HG02610 (cell line): ENCODE results near the gene ALG2.
"Not testable (repeated sequence)": the region's sequence is repeated elsewhere in the genome, so short reads cannot be mapped to it uniquely, and the experiment has no call there.

Source experiments
- ATAC-seq: cut with Tn5 transposase; IDR thresholded peaks from one replicate; pipeline ENCODE4 v1.9.1; 2021; ENCODE audit warnings: mild to moderate bottlenecking, moderate library complexity; ENCODE audit not compliant: unreplicated experiment

Gene ALG2

GRCh38 chr9:99239341-99240060 is 17.8 kb upstream of the ALG2 start:
- ATAC-seq = no peak

GRCh38 chr9:99238331-99238730 is 16.6 kb upstream of the ALG2 start:
- ATAC-seq = no peak

GRCh38 chr9:99237849-99238248 is 16.1 kb upstream of the ALG2 start:
- not testable (repeated sequence) for ATAC-seq

- no peak for ATAC-seq
Observed at GRCh38 chr9:99237356-99237755, 15.6 kb upstream of the ALG2 start.

GRCh38 chr9:99235926-99236634 is 14.3 kb upstream of the ALG2 start:
- peak; percentile 94 for ATAC-seq

GRCh38 chr9:99235069-99235468 is 13.3 kb upstream of the ALG2 start:
- ATAC-seq = no peak

- no peak for ATAC-seq
Observed at GRCh38 chr9:99234618-99235017, 12.9 kb upstream of the ALG2 start.

- ATAC-seq = no peak
Observed at GRCh38 chr9:99231711-99232110, 10.0 kb upstream of the ALG2 start.

- ATAC-seq = no peak
Observed at GRCh38 chr9:99230206-99230605, 8.5 kb upstream of the ALG2 start.

- no peak for ATAC-seq
Observed at GRCh38 chr9:99226054-99226453, 4.3 kb upstream of the ALG2 start.

GRCh38 chr9:99224445-99224844 is 2.7 kb upstream of the ALG2 start:
- ATAC-seq = no peak

- ATAC-seq = peak; percentile 10
Observed at GRCh38 chr9:99222416-99223270, 901 bp upstream of the ALG2 start.

GRCh38 chr9:99221266-99221620 is 499 bp downstream of the ALG2 start:
- no peak for ATAC-seq

GRCh38 chr9:99220011-99220410 is 1.7 kb downstream of the ALG2 start:
- ATAC-seq = no peak

GRCh38 chr9:99216073-99216472 is 5.7 kb downstream of the ALG2 start:
- ATAC-seq = no peak

GRCh38 chr9:99213197-99213596 is 8.5 kb downstream of the ALG2 start:
- ATAC-seq = no peak

GRCh38 chr9:99211746-99212145 is 10.0 kb downstream of the ALG2 start:
- ATAC-seq = no peak

GRCh38 chr9:99210572-99210971 is 11.2 kb downstream of the ALG2 start:
- no peak for ATAC-seq

- no peak for ATAC-seq
Observed at GRCh38 chr9:99201603-99202002, 20.1 kb downstream of the ALG2 start.

- peak; percentile 43 for ATAC-seq
Observed at GRCh38 chr9:99199938-99200539, 21.7 kb downstream of the ALG2 start.

GRCh38 chr9:99197987-99198386 is 23.8 kb downstream of the ALG2 start:
- ATAC-seq = no peak
